Cardiac septum (tissue), 1 donor: ENCODE measurements around the gene ZMYND8. TPM values are rescaled to one million over a fixed set of nuclear protein-coding genes. Genes with fewer than 3 reads are reported as not detected.
A peak's percentile ranks its signal among the peaks of the same experiment; 100 is the strongest.
"Not testable (repeated sequence)": the region's sequence is repeated elsewhere in the genome, so short reads cannot be mapped to it uniquely, and the experiment has no call there.

ENCODE experiments used
- DNase-seq: peaks from one replicate; pipeline ENCODE4 v3.0.0-alpha.2; 2020; ENCODE audit warnings: low spot score
- intact Hi-C: fragments of 100-400 bp; cut with DNase I; formaldehyde crosslinking; loops from one replicate; pipeline ENCODE4 v1.14.0; 2022
- total RNA-seq: library from RNA; stranded (reverse); fragmentation: NEBNext Ultra II Directional; extraction: Animal tissue kit (Norgen Biotek cat#: 25700); gene quantifications from one replicate; pipeline ENCODE4 v1.2.1, GENCODE V29; 2021
- donor health status: DM: no; HTN: no; CAD: no.

Gene ZMYND8
- total RNA-seq, 1 donor from 2014 or later: 25.7 TPM

- intact Hi-C loops: no loop called here
- DNase-seq: no peak
These were observed 133.9 kb downstream of the ZMYND8 start for GRCh38 chr20:47222468-47223119.

- no peak for DNase-seq
- intact Hi-C loops: no loop called here
These were observed 135.4 kb downstream of the ZMYND8 start for GRCh38 chr20:47221036-47221625.

GRCh38 chr20:47220161-47220582 lies 136.3 kb downstream of the ZMYND8 start:
- intact Hi-C loops: no loop called here

GRCh38 chr20:47217482-47218446 lies 138.7 kb downstream of the ZMYND8 start:
- intact Hi-C loops: loop anchor here (10.0 kb wide), 1 partner anchor 277 kb away; no protein-coding TSS in a partner anchor
- DNase-seq: no peak

More at GRCh38 chr20:47220161-47220582, 136.3 kb downstream of the ZMYND8 start:
- no peak for DNase-seq

- no peak for DNase-seq
- intact Hi-C loops: loop anchor here (10.0 kb wide), 1 partner anchor 278 kb away; no protein-coding TSS in a partner anchor
These were observed 139.6 kb downstream of the ZMYND8 start for GRCh38 chr20:47216819-47217410.

GRCh38 chr20:47215653-47216397 lies 140.7 kb downstream of the ZMYND8 start:
- no peak for DNase-seq
- intact Hi-C loops: loop anchor here (10.0 kb wide), 1 partner anchor 279 kb away; no protein-coding TSS in a partner anchor

- no peak for DNase-seq
- intact Hi-C loops: loop anchor here (5.0 to 10.0 kb wide), 2 partner anchors 43 to 281 kb away; no protein-coding TSS in a partner anchor
These were observed 142.5 kb downstream of the ZMYND8 start for GRCh38 chr20:47213966-47214365.

- intact Hi-C loops: loop anchor here (5.0 to 10.0 kb wide), 2 partner anchors 45 to 282 kb away; no protein-coding TSS in a partner anchor
- DNase-seq: no peak
These were observed 143.8 kb downstream of the ZMYND8 start for GRCh38 chr20:47212606-47213207.

- DNase-seq: no peak
- intact Hi-C loops: loop anchor here (5.0 to 10.0 kb wide), 2 partner anchors 46 to 284 kb away; no protein-coding TSS in a partner anchor
These were observed 145.5 kb downstream of the ZMYND8 start for GRCh38 chr20:47211036-47211435.

GRCh38 chr20:47210470-47210869 lies 146.0 kb downstream of the ZMYND8 start:
- no peak for DNase-seq
- intact Hi-C loops: loop anchor here (5.0 to 10.0 kb wide), 2 partner anchors 47 to 284 kb away; no protein-coding TSS in a partner anchor

- intact Hi-C loops: loop anchor here (5.0 to 10.0 kb wide), 2 partner anchors 47 to 285 kb away; no protein-coding TSS in a partner anchor
- DNase-seq: no peak
These were observed 146.5 kb downstream of the ZMYND8 start for GRCh38 chr20:47209982-47210381.

GRCh38 chr20:47208534-47209174 lies 147.8 kb downstream of the ZMYND8 start:
- no peak for DNase-seq
- intact Hi-C loops: no loop called here

- intact Hi-C loops: no loop called here
- DNase-seq: no peak
These were observed 149.4 kb downstream of the ZMYND8 start for GRCh38 chr20:47206962-47207641.

GRCh38 chr20:47206552-47206951 lies 149.9 kb downstream of the ZMYND8 start:
- intact Hi-C loops, DNase-seq: not testable (repeated sequence)

GRCh38 chr20:47205577-47206123 lies 150.8 kb downstream of the ZMYND8 start:
- peak; percentile 89 for DNase-seq
- intact Hi-C loops: loop anchor here (2.0 kb wide), 1 partner anchor 179 kb away; no protein-coding TSS in a partner anchor

- DNase-seq: not testable (repeated sequence)
- intact Hi-C loops: loop anchor here (2.0 kb wide), 1 partner anchor 180 kb away; no protein-coding TSS in a partner anchor
These were observed 151.7 kb downstream of the ZMYND8 start for GRCh38 chr20:47204850-47205122.
